ENCODE data around the gene BRI3BP.
"Not testable (repeated sequence)": the region's sequence is repeated elsewhere in the genome, so short reads cannot be mapped to it uniquely, and the experiment has no call there.

The BRI3BP gene

GRCh38 chr12:125068391-125068790 lies 74.9 kb downstream of the BRI3BP start:
- no peak for DNase-seq (ENCODE audit: low spot score)

GRCh38 chr12:125069616-125070015 lies 76.2 kb downstream of the BRI3BP start:
- DNase-seq (ENCODE audit: low spot score), result no peak

- no peak for DNase-seq (ENCODE audit: low spot score)
Measured at GRCh38 chr12:125070112-125070511, 76.7 kb downstream of the BRI3BP start.

GRCh38 chr12:125070661-125071390 lies 77.4 kb downstream of the BRI3BP start:
- DNase-seq (ENCODE audit: low spot score), result no peak

- no peak for DNase-seq (ENCODE audit: low spot score)
Measured at GRCh38 chr12:125071456-125071855, 78.0 kb downstream of the BRI3BP start.

GRCh38 chr12:125072496-125072895 lies 79.1 kb downstream of the BRI3BP start:
- DNase-seq (ENCODE audit: low spot score), result no peak

GRCh38 chr12:125074294-125074693 lies 80.8 kb downstream of the BRI3BP start:
- not testable (repeated sequence) for DNase-seq (ENCODE audit: low spot score)

- no peak for DNase-seq (ENCODE audit: low spot score)
Measured at GRCh38 chr12:125076103-125076502, 82.7 kb downstream of the BRI3BP start.

GRCh38 chr12:125079084-125079483 lies 85.6 kb downstream of the BRI3BP start:
- DNase-seq (ENCODE audit: low spot score), result no peak

GRCh38 chr12:125079648-125080645 lies 86.5 kb downstream of the BRI3BP start:
- no peak for DNase-seq (ENCODE audit: low spot score)
